Stimulated activated CD4-positive, alpha-beta T cell treated with anti-CD3 and anti-CD28 coated beads, TNF-alpha, amount 100 ng/mL, for 24 hours (primary cell): Measurements from ENCODE around the gene DCAF12.
"Not testable (repeated sequence)": the region's sequence is repeated elsewhere in the genome, so short reads cannot be mapped to it uniquely, and the experiment has no call there.

Source experiments
- DNase-seq, 3 experiments: peaks; one replicate each; pipeline ENCODE4 v3.0.0-alpha.2; 2020; ENCODE audit warnings: low read depth in 3 of 3

The DCAF12 gene

GRCh38 chr9:34126207-34127034 lies at the start of gene DCAF12:
Gene DCAF12, minus strand, starts transcription at chr9:34126698. Its CDS starts 267 bp downstream, at chr9:34126431.
- peak; percentile 82 to 89 (median 82) for DNase-seq

- no peak for DNase-seq
Observed at GRCh38 chr9:34176089-34176488, 49.6 kb upstream of the DCAF12 start.

DNA sequence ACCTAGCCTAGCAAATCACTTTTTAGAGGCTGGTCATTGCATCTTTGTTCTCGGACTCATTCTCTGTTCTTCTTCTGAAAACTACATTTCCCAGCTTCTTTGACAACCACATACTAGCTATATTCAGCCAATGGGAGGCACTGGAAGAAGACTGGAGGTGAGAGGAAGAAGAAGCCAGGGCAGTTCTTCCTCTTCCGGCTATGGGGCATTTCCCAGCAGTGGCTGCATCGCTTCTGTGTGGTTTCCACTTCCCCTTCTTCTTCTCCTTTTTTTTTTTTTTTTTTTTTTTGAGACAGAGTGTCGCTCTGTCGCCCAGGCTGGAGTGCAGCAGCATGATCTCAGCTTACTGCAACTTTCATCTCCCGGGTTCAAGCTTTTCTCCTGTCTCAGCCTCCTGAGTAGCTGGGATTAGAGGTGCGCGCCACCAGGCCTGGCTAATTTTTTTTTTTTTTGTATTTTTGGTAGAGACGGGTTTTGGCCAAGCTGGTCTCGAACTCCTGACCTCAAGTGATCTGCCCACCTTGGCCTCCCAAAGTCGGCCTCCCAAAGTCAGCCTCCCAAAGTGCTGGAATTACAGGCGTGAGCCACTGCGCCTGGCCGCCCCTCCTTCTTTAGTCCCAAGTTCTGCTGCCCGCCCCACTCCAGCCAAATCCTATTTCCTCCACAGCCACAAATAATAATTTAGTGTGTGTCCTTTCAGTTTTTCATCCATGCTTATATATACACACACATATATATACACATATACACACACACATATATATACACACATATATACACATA lies 45.4 kb upstream of the DCAF12 start:
- DNase-seq: peak in 1 of 3 experiments; percentile 20

DNA sequence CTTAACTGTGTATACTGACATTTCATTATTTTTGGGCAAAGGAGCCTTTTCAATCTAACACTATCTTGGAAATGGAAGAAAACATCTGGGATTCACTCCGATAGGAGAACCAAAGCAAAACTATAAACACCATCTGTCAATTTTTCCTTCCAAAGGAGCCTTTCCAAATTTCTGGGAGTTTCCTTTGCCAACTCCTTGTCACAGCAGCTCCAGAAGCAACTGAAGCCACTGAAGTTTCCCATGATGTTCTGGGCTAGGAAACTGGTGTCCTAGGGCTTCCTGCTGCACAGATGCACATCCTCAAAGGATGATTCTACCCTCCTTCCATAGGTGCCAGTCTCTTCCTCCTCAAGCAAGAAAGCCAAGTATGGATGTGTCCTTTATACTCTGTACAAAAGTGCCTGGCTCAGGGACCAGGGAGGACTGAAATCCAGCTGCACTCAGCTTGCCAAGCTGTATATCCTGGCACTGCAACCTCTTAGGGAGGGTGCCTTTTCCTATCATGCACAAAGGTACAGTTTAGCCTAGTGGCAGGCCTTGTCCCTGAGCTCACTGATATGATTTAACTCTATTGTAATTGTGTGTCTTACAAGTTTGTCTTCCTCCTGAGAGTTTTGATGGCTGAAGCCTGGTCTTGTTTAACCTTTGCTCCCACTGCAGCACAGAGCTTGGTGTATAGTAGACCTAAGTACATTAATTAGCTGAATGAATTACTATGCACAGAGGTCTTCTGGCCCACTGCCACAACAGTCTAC lies 43.9 kb upstream of the DCAF12 start:
- DNase-seq: no peak

DNA sequence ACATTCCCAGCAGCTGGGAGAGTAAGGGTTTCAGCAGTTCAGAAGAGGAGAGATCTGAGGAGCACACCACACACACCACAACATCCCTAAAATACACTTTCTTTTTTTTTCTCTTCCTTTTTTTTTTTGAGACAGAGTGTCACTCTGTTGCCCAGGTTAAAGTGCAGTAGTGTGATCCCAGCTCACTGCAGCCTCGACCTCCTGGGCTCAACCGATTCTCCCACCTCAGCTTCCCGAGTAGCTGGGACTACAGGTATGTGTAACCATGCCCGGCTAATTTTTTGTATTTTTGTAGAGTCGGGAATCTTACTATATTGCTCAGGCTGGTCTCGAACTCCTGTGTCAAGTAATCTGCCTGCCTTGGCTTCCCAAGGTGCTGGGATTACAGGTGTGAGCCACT lies 42.6 kb upstream of the DCAF12 start:
- DNase-seq: no peak

DNA sequence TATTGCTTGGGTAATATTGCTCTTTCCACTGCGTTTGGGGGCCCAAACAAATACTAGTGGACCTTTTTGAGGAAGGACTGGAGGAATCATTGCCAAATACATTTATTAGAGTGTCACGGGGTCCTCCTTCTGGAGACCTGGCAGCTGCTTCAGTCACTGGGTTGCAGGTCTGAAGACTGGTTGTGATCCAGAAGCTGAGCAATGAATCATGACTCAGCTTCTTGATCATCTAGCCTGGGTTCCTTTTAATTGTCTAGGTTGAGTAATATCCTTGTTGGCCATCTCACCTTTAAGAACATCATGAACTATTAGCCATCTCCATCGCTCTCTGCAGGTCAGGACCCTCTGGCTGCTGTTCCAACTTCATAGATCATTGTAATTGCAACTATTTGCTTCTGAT lies 36.9 kb upstream of the DCAF12 start:
- DNase-seq: no peak

GRCh38 chr9:34158362-34158869 lies 31.9 kb upstream of the DCAF12 start:
- DNase-seq: no peak

GRCh38 chr9:34157898-34158297 lies 31.4 kb upstream of the DCAF12 start:
- no peak for DNase-seq

GRCh38 chr9:34157318-34157717 lies 30.8 kb upstream of the DCAF12 start:
- DNase-seq: no peak

DNA sequence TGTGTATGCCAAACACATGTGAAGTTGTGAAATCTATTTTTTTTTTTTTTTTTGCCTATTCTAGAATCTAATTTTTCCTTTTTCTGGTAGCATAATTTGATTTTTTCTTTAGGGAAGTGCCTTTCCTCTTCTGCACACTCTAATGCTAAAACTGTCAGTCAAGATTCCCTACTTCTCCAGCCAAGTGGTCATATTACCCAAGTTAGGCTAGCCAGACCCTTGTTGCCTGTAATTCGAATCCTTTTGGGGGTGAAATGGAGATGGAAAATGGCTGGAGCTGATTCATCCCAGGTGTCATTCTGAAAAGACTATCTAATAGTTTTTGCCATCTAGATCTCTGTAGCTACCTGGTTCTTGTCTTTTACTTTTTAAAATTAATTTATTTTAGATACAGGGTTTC lies 27.6 kb upstream of the DCAF12 start:
- no peak for DNase-seq

- DNase-seq: no peak
Observed at GRCh38 chr9:34151398-34151797, 24.9 kb upstream of the DCAF12 start.

DNA sequence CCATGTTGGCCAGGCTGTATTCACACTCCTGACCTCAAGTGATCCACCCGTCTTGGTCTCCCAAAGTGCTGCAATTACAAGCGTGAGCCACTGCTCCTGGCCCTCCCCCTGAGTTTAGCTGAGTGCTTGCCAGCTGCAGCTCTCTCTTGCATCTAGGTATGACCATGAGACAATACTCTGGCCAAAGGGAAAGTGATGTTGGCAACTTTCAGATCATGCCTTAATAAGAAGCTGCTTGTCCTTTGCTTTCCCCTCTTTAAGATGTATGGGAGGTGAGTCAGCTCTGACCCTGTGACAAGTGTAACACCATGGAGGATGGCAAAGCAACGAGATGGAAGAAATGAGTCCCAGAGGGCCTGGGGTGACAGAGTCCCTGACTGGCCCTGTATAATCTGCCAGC lies 18.7 kb upstream of the DCAF12 start:
- no peak for DNase-seq

GRCh38 chr9:34143116-34143515 lies 16.6 kb upstream of the DCAF12 start:
- DNase-seq: no peak

DNA sequence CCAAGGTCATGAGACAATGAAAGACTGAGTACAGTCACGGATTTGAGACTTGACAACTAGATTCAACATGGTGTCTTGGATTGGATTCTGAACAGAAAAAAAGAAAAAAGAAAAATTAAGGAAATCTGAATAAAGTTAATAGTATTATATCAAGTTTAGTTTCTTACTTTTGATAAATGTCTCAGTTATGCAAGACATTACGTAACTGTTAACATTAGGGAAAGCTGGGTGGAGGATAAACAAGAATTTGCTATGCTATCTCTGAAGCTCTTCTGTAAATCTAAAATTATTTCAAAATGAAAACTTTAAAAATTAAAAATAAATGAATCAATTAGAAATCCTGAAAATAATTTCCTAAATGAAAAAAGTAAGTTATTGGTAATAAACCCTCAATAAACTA lies 14.4 kb upstream of the DCAF12 start:
- DNase-seq: no peak

- DNase-seq: no peak
Observed at GRCh38 chr9:34139477-34140146, 13.1 kb upstream of the DCAF12 start.

DNA sequence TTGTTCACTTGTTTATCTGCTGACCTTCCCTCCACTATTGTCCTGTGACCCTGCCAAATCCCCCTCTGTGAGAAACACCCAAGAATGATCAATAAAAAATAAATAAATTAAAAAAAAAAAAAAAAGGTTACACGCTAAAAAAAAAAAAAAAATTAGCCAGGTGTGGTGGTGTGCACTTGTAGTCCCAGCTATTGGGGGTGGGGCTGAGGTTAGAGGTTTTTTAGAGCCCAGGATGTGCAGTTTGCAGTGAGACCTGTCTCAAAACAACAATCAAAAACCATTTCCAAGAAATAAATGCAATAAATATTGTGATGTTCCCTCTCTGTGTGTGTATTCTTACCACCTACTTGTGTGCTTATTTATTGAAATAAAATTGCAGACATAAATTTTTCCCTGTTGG lies 12.1 kb upstream of the DCAF12 start:
- not testable (repeated sequence) for DNase-seq

DNA sequence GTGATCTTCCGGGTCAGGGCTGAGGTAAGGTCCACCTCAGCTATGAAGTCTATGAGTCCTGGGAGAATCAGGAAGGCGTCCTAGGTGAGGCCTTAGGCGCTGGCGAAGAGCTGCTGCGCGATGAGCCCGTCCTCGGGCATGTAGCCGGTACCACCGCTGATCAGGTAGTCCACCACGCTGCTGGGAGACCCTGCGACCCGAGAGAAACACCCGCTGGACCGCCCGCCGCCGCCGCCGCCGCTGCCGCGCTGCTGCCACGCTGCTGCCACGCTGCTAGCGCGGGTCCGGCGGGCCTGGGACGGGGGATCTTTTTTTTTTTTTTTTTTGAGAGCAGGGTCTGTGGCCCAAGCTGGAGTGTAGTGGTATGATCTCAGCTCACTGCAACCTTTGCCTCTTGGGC lies 8.0 kb upstream of the DCAF12 start:
- no peak for DNase-seq

GRCh38 chr9:34133436-34133949 lies 7.0 kb upstream of the DCAF12 start:
- DNase-seq: no peak

DNA sequence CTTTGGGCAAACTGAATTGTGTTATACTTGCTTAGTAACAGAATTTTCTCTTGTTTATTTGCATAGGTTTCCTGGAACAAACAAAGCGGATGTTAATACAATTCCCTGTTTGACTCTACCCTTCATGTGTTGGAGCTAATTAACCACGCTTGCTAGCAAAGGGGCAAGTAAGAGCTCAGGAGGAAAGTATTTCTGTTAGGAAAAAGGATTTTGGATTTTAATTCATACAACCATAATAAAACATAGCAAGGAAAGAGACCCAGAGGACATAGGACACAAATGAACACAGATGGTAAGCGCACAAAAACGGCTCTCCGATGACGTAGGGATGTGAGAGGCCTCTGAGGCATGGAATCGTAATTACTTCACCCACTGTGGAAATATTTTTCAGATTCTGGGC lies 5.1 kb upstream of the DCAF12 start:
- DNase-seq: no peak

DNA sequence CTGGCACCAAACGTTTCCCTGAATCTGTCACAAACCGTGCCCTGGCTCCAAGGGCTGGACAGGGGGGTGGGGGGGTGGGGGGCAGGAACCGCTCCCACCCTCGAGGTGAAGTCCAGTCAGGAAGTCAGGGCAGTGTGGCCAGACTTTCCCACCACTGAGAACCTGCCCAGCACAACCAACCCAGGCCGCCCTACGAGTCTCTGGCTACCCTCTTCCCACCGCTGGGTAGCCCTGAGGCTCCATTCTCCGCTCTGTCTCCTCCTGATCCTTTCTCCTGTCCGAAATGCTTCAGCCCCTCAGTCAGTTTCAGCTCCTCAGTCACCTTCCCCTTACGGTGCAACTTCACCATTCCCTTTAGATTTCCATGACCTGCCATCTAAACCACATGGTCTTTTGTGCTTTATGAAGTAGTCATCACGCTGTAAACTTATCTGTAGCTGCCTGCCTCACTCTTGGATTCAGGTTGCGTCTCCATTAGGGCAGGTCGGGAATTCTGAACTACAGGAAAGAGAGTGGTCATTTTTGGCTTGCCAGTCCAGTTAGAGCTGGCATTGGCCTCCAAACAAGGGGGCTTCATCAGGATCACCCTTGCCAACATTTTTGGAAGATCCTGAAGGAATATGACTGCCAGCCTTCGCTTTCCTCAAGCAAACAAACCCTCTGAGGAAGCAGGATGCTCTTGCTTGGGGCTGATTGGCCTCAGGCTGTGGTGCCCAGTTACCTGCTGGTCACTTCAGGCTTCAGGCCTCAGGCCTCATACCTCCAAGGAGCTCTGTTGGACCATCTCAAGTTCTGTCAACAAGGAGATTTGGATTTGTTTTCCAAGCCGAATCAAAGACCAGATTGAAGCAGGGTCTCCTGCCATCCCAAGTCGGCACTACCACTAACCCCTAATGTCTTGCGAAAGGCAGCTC lies 794 bp upstream of the DCAF12 start:
- no peak for DNase-seq
